Kidney capillary endothelial cell (primary cell): ENCODE measurements around the gene TRIM75.
"Not testable (repeated sequence)": the region's sequence is repeated elsewhere in the genome, so short reads cannot be mapped to it uniquely, and the experiment has no call there.

ENCODE experiments used
- DNase-seq: peaks from one replicate; pipeline ENCODE4 v3.0.0-alpha.2; 2018; ENCODE audit warnings: low spot score

Gene TRIM75

DNA sequence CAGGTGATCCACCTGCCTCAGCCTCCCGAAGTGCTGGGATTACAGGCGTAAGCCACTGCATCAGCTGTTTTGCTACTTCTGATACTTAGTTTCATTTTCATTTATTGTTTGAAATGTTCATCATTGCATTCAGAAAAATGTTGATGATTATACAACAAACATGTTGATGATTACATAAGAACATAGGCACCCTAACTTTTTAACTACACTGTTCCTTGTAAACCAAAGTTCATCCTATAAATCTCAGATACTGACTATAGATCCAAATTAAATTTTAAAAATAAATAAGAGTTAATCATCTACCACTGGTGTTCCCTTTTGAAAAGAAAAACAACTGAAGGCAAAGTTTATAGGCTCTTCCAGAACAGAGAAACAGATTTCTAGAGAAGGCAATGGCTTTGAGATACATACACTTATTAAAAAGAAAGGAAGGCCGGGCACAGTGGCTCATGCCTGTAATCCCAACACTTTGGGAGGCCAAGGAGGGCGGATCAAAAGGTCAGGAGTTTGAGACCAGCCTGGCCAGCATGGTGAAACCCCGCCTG lies 23.4 kb downstream of the TRIM75 start:
- DNase-seq, result no peak

DNA sequence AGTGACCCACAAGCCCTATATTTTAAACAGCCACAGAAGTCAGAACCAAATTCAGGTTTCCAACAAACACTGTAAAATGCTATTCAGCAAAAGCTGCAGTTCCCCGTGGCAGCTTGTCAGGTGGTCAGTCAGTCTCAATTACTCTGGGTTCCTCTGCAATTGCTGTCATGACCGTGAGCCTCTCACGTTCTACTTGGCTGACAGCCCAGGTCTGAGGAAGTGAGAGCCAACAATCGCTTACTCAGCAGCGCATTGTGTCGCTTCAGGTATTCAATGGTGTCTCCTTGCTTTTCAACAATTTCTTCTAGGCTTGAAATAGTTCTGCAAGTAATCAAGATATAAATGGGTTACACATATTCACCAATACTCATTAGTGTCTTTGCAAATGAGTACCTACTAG lies 25.8 kb downstream of the TRIM75 start:
- DNase-seq, result peak; percentile 17

DNA sequence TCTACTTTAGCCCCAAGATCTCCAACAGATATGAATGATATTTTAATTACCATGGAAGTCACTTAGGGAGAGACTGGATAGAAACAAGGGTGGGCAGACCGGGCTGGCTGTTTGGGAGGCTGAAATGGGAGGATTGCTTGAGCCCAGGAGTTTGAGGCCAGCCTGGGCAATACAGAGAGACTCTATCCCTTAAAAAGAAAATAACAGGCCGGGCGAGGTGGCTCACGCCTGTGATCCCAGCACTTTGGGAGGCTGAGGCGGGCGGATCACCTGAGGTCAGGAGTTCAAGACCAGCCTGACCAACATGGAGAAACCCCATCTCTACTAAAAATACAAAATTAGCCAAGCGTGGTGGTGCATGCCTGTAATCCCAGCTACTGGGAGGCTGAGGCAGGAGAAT lies 31.1 kb downstream of the TRIM75 start:
- not testable (repeated sequence) for DNase-seq

DNA sequence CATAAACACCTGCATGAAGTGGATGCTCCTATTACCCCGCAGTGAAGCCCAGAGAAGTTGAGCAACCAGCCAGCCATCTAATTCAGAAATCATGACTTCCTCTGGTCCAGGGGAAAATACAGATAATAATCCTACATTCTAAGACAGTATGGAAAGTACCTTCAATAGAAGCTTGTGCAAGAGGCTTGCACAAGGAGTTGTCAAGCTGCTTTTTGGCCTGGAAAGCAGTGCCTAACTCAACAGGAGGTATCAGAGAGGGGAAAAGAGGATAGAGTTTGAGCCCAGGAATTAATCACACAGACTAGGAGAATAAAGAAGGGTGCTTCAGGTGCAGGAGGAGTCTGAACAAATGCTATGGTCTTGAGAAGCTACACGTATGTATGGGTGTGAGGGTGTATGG lies 32.3 kb downstream of the TRIM75 start:
- DNase-seq, result no peak

DNA sequence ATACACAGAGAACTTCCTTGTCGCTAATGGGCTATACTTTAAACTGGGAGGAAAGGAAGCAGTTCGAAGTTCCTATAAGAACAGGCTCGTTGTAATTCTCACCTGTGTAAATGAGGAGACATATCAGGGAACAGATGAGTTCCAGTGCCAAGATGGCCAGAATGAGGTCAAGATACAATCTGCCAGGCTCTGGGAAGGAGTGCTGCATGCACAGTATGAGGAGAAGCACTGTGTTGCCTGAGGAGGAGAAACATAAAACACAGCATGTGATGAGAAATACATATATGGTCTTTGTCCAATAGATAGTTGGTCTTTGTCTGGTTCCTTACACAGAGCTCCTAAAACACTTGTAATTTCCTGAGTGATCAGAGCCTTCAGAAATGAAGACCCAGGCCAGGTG lies 34.7 kb downstream of the TRIM75 start:
- DNase-seq, result no peak

DNA sequence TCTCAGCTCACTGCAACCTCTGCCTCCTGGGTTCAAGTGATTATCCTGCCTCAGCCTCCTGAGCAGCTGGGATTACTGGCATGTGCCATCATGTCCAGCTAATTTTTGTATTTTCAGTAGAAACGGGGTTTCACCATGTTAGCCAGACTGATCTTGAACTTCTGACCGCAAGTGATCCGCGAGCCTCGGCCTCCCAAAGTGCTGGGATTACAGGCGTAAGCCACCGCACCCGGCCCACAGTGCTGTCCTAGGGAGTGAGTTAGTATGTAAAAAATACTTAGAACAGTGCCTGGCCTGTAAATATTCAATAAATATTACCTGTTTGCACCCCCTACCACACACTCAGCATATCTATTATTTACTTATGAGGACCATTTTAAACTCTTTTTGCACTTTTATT lies 38.5 kb downstream of the TRIM75 start:
- not testable (repeated sequence) for DNase-seq

DNA sequence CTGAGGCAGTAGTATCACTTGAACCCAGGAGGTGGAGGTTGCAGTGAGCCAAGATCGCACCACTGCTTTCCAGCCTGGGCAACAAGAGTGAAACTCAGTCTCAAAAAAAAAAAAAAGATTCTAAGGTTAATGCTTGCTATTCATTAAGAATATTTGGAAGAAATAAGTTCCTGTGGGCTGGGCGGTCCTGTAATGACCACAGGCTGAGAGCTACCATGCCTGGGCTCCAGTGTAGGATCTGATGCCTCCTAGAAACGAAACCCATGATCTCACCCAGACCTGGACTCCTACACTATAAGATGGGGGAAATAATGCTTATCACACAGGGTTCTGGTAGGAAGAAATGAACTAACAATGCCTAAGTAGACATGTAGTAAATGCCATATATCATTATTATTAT lies 41.2 kb downstream of the TRIM75 start:
- no peak for DNase-seq

DNA sequence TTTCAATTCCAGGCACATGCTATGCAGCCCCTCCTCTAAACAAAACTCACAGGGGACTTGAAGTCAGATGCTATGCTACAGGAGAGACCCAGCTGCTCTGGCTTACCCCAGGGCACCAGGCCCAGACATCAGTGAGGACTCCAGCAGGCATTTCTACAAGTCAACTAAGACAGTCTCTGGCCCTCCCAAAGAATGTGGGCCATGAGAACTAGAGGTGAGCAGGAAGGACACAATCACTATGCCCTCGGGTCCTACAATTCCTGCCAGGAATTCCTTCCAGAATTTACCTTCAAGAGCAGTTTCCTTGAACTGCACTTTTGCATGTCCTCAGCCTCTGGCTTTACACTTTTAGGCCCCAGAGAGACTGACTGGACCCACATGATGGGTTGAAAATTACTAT lies 41.6 kb downstream of the TRIM75 start:
- DNase-seq, result no peak

DNA sequence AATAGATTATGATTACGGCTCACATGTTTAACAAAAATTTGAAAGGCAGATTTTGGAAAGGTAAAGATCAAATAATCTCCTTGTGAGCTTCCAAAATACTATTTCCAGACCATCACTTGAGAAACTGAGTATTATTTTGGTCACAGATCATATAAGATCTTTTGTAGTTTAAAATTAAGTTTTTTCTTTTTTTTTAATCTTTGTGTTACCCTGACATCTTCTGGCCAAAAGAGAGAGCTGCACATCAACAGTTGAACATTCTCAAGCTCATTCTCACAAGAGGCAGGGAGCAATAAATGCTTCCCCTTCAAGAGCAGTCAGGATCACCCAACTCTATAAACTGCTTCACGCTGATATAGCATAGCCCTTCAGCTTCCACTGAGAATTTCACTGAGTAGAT lies 43.1 kb downstream of the TRIM75 start:
- peak; percentile 16 for DNase-seq

DNA sequence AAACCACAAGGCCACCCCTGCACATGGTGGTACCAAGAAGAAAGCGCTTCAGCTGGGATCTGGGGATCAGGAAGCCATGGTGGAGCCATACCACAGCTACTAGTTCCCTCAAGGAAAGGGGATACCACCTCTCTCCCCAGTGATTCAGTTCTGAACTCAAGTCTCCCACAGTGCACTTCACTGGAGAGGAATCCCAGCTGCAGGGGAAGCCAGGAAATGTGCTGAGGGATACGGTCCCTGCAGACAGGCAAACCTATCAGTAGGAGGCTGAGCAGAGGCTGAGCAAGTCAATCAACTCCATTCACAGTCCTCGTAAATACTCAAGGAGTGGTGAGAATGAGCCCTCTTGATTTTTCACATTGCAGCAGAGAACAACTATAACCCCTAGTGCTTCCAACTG lies 48.0 kb downstream of the TRIM75 start:
- DNase-seq, result no peak

DNA sequence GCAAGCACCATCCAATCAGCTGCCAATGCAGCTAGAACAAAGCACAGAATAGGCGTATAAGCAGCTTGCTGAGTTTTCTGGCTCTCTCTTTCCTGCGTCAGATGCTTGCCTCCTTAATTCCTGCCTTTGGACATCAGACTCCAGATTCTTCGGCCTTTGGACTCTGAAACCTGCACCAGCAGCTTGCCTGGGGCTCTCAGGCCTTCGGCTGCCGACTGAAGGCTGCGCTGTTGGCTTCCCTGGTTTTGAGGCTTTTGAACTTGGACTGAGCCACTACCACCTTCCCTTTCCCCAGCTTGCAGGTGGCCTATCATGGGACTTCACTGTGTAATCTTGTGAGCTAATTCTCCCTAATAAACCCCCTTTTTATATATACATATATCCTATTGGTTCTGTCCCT lies 52.9 kb downstream of the TRIM75 start:
- DNase-seq, result no peak
